Body of pancreas (tissue), 4 donors: Measurements from ENCODE around the gene PRKD1.

ENCODE experiments used
- POLR2A ChIP-seq, 3 donors: fragments of 450-650 bp; IDR thresholded peaks; one replicate each; pipeline ENCODE4 v1.6.1; 2016; ENCODE audit warnings: antibody characterized with exemption in 3 of 3, mild to moderate bottlenecking in 2 of 3
- TF ChIP-seq, protein P1 (sequence below), 7 experiments: fragments of 450-650 bp in 4 of 7; fragments of 200-600 bp in 3 of 7; sonication (generic) in 3 of 7; IDR thresholded peaks; one replicate each; pipeline ENCODE4 v1.5.1; 2016 to 2019; ENCODE audit warnings: antibody characterized with exemption in 7 of 7

DNA sequence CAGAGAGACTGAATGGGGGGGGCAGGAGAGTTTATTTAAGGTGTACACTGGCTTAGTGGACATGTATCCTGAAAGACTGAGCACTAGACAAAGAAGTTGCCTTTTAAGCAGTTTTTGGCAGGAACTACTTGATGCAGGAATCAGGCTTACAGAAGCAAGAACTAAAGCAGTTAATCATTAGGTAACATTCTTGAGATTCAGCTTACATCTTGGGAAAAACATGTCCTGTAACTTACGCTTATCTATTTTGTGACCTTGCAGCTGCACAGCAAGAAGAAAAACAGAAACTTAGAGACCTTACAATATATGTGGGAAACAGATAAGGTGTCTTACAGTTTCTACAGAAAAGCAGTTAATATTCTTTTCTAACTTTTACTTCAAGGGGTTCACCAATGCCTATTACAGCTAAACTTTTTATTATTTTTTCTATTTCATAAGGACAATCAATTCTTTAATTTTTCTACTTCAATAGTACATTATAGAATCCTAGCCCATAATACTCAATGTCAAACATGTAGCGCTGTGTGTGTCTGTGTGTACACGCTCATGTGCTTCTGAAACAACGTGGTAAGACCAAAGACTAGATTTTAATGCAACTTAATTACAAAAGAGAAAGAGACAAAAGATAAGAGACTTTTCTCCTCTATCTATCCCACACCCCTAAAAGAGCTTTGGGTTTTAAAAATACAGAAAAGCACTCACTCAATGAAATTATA is 276.9 kb downstream of the PRKD1 start:
- TF ChIP-seq, protein P1, sequence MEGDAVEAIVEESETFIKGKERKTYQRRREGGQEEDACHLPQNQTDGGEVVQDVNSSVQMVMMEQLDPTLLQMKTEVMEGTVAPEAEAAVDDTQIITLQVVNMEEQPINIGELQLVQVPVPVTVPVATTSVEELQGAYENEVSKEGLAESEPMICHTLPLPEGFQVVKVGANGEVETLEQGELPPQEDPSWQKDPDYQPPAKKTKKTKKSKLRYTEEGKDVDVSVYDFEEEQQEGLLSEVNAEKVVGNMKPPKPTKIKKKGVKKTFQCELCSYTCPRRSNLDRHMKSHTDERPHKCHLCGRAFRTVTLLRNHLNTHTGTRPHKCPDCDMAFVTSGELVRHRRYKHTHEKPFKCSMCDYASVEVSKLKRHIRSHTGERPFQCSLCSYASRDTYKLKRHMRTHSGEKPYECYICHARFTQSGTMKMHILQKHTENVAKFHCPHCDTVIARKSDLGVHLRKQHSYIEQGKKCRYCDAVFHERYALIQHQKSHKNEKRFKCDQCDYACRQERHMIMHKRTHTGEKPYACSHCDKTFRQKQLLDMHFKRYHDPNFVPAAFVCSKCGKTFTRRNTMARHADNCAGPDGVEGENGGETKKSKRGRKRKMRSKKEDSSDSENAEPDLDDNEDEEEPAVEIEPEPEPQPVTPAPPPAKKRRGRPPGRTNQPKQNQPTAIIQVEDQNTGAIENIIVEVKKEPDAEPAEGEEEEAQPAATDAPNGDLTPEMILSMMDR (IDR thresholded peaks at IDR 0.05) = no peak
- no peak for TF ChIP-seq POLR2A (IDR thresholded peaks at IDR 0.05)
